HUES64 (cell line): ENCODE results near the gene PER1.

Experiments
- H3K27ac ChIP-seq: 2 replicates; pipeline ENCODE4 v1.7.0; 2013; ENCODE audit warnings: low read depth, low read length, inconsistent platforms
- H3K27me3 ChIP-seq: 2 replicates; pipeline ENCODE4 v1.6.1; 2013; ENCODE audit warnings: mild to moderate bottlenecking, low read length; ENCODE audit not compliant: insufficient read depth
- H3K36me3 ChIP-seq: 2 replicates; pipeline ENCODE4 v1.6.1; 2013; ENCODE audit warnings: mild to moderate bottlenecking, low read length; ENCODE audit not compliant: insufficient read depth
- H3K4me1 ChIP-seq: 2 replicates; pipeline ENCODE4 v1.6.1; 2013; ENCODE audit warnings: mild to moderate bottlenecking, low read length, moderate library complexity; ENCODE audit not compliant: insufficient read depth
- H3K4me3 ChIP-seq: 2 replicates; pipeline ENCODE4 v1.5.1; 2013; ENCODE audit warnings: mild to moderate bottlenecking, low read length, moderate library complexity
- H3K9ac ChIP-seq: 2 replicates; pipeline ENCODE4 v1.6.1; 2013; ENCODE audit warnings: mild to moderate bottlenecking, low read depth, low read length
- H3K9me3 ChIP-seq: 2 replicates; pipeline ENCODE4 v1.6.1; 2013; ENCODE audit warnings: low read depth, low read length; ENCODE audit not compliant: insufficient read depth
- WGBS: fragments of 150-250, 120-280 bp; methylation state at CpG from one replicate; pipeline ENCODE4 v1.1.7; 2013; ENCODE audit warnings: missing lambda C conversion rate; 5-methylcytosine and 5-hydroxymethylcytosine counted together

Gene PER1

GRCh38 chr17:8163978-8164814 is 12.0 kb upstream of the PER1 start:
- Histone ChIP-seq H3K9ac (peak overlapping the region; percentile 81), H3K36me3 (peaks cover 19% of the 10 kb centered on the region), H3K27ac (peak overlapping the region; percentile 91), H3K27me3 (no peaks in the 10 kb centered on the region), H3K4me1 (peaks cover 17% of the 10 kb centered on the region), H3K9me3 (no peaks in the 10 kb centered on the region), H3K4me3 (peak overlapping the region; percentile 54)
- WGBS, result 19% methylated on average over 13 of the region's 13 CpGs

GRCh38 chr17:8162997-8163977 is 11.1 kb upstream of the PER1 start:
- H3K9ac ChIP-seq, result peak overlapping the region; percentile 81
- H3K27ac ChIP-seq, result peak overlapping the region; percentile 91
- peak overlapping the region; percentile 93 for H3K4me3 ChIP-seq
- H3K36me3 ChIP-seq, result peaks cover 19% of the 10 kb centered on the region
- no peaks in the 10 kb centered on the region for H3K27me3 ChIP-seq
- no peaks in the 10 kb centered on the region for H3K9me3 ChIP-seq
- 1% methylated on average over 55 of the region's 55 CpGs for WGBS
- H3K4me1 ChIP-seq, result peaks cover 17% of the 10 kb centered on the region

GRCh38 chr17:8162233-8162996 is 10.2 kb upstream of the PER1 start, which contains the start of gene VAMP2:
VAMP2 (minus strand) TSS chr17:8162948; CDS start chr17:8162879, 69 bp downstream.
- peaks cover 17% of the 10 kb centered on the region for H3K4me1 ChIP-seq
- WGBS, result under 1% methylated on average over 75 of the region's 75 CpGs
- H3K27ac ChIP-seq, result peak within 1 kb of the TSS; percentile 91

GRCh38 chr17:8161289-8162232 is 9.4 kb upstream of the PER1 start:
- Histone ChIP-seq H3K9me3 (no peaks in the 10 kb centered on the region), H3K4me1 (peaks cover 17% of the 10 kb centered on the region), H3K27me3 (no peaks in the 10 kb centered on the region), H3K27ac (no peak overlapping the region), H3K9ac (peak overlapping the region; percentile 83), H3K36me3 (peaks cover 19% of the 10 kb centered on the region), H3K4me3 (peak overlapping the region; percentile 93)
- WGBS, result 87% methylated on average over 18 of the region's 19 CpGs

More at GRCh38 chr17:8162233-8162996, 10.2 kb upstream of the PER1 start, which contains the start of gene VAMP2:
- Histone ChIP-seq H3K4me3 (peak within 1 kb of the TSS; percentile 93), H3K36me3 (peaks cover 19% of the 10 kb centered on the region), H3K9ac (peak within 1 kb of the TSS; percentile 83), H3K9me3 (no peaks in the 10 kb centered on the region), H3K27me3 (no peaks in the 10 kb centered on the region)

GRCh38 chr17:8160741-8161221 is 8.6 kb upstream of the PER1 start:
- Histone ChIP-seq H3K27me3 (no peaks in the 10 kb centered on the region), H3K4me3 (no peak overlapping the region), H3K36me3 (peaks cover 19% of the 10 kb centered on the region), H3K27ac (no peak overlapping the region), H3K4me1 (peaks cover 18% of the 10 kb centered on the region), H3K9me3 (no peaks in the 10 kb centered on the region), H3K9ac (no peak overlapping the region)
- WGBS, result 84% methylated on average over 5 of the region's 5 CpGs

- Histone ChIP-seq H3K9ac (no peak overlapping the region), H3K36me3 (peaks cover 19% of the 10 kb centered on the region), H3K27me3 (no peaks in the 10 kb centered on the region), H3K4me3 (no peak overlapping the region), H3K9me3 (no peaks in the 10 kb centered on the region), H3K27ac (no peak overlapping the region), H3K4me1 (peaks cover 24% of the 10 kb centered on the region)
- WGBS, result 77% methylated on average over 4 of the region's 4 CpGs
These were observed 8.0 kb upstream of the PER1 start for GRCh38 chr17:8160224-8160577.

- H3K9me3 ChIP-seq, result no peaks in the 10 kb centered on the region
- H3K9ac ChIP-seq, result no peak overlapping the region
- 81% methylated on average over 3 of the region's 4 CpGs for WGBS
- H3K27me3 ChIP-seq, result no peaks in the 10 kb centered on the region
- H3K4me1 ChIP-seq, result peaks cover 27% of the 10 kb centered on the region
- H3K27ac ChIP-seq, result no peak overlapping the region
- H3K36me3 ChIP-seq, result peaks cover 19% of the 10 kb centered on the region
- H3K4me3 ChIP-seq, result no peak overlapping the region
These were observed 7.4 kb upstream of the PER1 start for GRCh38 chr17:8159459-8160223.

- 75% methylated on average over 2 of the region's 3 CpGs for WGBS
- H3K4me1 ChIP-seq, result peaks cover 25% of the 10 kb centered on the region
- H3K27ac ChIP-seq, result no peak overlapping the region
These were observed 6.8 kb upstream of the PER1 start for GRCh38 chr17:8159032-8159400.

GRCh38 chr17:8158267-8159031 is 6.2 kb upstream of the PER1 start:
- H3K9ac ChIP-seq, result no peak overlapping the region
- H3K27me3 ChIP-seq, result no peaks in the 10 kb centered on the region
- H3K36me3 ChIP-seq, result peaks cover 19% of the 10 kb centered on the region
- no peaks in the 10 kb centered on the region for H3K9me3 ChIP-seq
- H3K27ac ChIP-seq, result peak overlapping the region; percentile 5; the same call in 1 of the 2 replicates
- H3K4me3 ChIP-seq, result no peak overlapping the region
- 65% methylated on average over 20 of the region's 20 CpGs for WGBS
- H3K4me1 ChIP-seq, result peaks cover 26% of the 10 kb centered on the region; the same call in 1 of the 2 replicates

More at GRCh38 chr17:8159032-8159400, 6.8 kb upstream of the PER1 start:
- no peak overlapping the region for H3K4me3 ChIP-seq
- H3K9me3 ChIP-seq, result no peaks in the 10 kb centered on the region
- H3K36me3 ChIP-seq, result peaks cover 19% of the 10 kb centered on the region
- no peaks in the 10 kb centered on the region for H3K27me3 ChIP-seq
- H3K9ac ChIP-seq, result no peak overlapping the region
